ENCODE measurements around the gene GINS3.
"Not testable (repeated sequence)": the region's sequence is repeated elsewhere in the genome, so short reads cannot be mapped to it uniquely, and the experiment has no call there.

The GINS3 gene

GRCh38 chr16:58411336-58411735 is 19.1 kb downstream of the GINS3 start:
- Histone ChIP-seq H3K56ac (ENCODE audit: low read length) (no peak overlapping the region), H3K27me3 (ENCODE audit: insufficient read depth, low read length, poor library complexity) (no peaks in the 10 kb centered on the region), H3K18ac (ENCODE audit: low read length) (no peak overlapping the region), H3K4ac (ENCODE audit: low read depth, low read length) (no peak overlapping the region), H3K36me3 (ENCODE audit: control insufficient read depth, insufficient read depth, low read length) (no peaks in the 10 kb centered on the region), H4K8ac (ENCODE audit: low read depth, low read length) (no peak overlapping the region), H2BK5ac (ENCODE audit: low read length) (no peak overlapping the region), H3K23ac (ENCODE audit: low read length) (no peak overlapping the region), H3K4me1 (ENCODE audit: control insufficient read depth, low read depth, low read length) (no peaks in the 10 kb centered on the region), H3K9ac (ENCODE audit: low read length) (no peak overlapping the region), H3K79me1 (ENCODE audit: low read length) (no peaks in the 10 kb centered on the region), H3K4me3 (ENCODE audit: low read length) (no peak overlapping the region), H3K79me2 (ENCODE audit: control insufficient read depth, insufficient read depth, low read length) (no peaks in the 10 kb centered on the region), H2AK5ac (ENCODE audit: low read length) (no peak overlapping the region), H3K27ac (ENCODE audit: low read depth, low read length) (no peak overlapping the region), H3K4me2 (ENCODE audit: low read length) (no peak overlapping the region), H2BK15ac (replicated peaks; ENCODE audit: low read depth) (no peak overlapping the region), H2BK120ac (ENCODE audit: low read depth, low read length) (no peak overlapping the region), H4K5ac (ENCODE audit: low read length) (no peak overlapping the region)
- DNase-seq, result no peak
- no CpG with 5 or more reads among the region's 2 CpGs for WGBS (ENCODE audit: extremely low coverage, insufficient coverage, low lambda C conversion rate)

DNA sequence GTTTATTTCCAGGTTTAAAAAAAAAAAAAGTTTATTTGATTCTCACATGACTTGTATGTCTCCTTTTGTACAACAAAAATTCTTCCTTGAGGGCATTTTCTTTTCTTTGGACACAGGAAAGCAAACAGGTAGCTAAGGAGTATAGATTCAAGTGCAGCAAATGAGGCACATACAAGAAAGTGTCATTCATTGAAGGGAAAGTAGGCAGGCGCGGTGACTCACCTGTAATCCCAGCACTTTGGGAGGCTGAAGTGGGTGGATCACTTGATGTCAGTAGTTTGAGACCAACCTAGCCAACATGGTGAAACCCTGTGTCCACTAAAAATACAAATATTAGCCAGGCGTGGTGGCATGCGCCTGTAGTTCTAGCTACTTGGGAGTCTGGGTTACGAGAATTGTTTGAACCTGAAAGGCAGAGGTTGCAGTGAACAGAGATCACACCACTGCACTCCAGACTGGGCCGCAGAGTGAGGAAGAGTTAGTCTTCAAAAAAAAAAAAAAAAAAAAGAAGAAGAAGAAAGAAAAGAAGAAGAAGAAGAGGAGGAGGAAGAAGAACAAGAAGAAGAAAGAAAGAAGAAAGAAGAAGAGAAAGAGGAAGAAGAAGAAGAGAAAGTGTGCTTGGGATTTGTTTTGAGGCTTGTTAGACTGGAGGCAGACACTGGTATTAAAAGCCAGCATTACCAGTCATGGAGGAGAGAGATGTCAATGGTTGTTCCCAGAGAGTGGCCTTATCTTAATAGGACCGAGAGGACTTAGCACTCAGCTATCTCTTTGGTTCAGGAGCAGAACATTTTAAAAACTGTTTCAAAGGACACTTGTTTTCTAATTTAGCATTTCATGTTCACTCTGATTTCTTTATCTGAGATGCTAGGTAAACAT is 19.7 kb downstream of the GINS3 start:
- H3K56ac ChIP-seq (ENCODE audit: low read length), result no peak overlapping the region
- H2BK120ac ChIP-seq (ENCODE audit: low read depth, low read length), result no peak overlapping the region
- H3K23ac ChIP-seq (ENCODE audit: low read length), result no peak overlapping the region
- no peak overlapping the region for H3K4me3 ChIP-seq (ENCODE audit: low read length)
- H3K4me2 ChIP-seq (ENCODE audit: low read length), result no peak overlapping the region
- no CpG with 5 or more reads among the region's 7 CpGs for whole genome bisulfite sequencing (ENCODE audit: extremely low coverage, insufficient coverage, low lambda C conversion rate)
- no peak overlapping the region for H3K9ac ChIP-seq (ENCODE audit: low read length)
- H4K8ac ChIP-seq (ENCODE audit: low read depth, low read length), result no peak overlapping the region
- H3K36me3 ChIP-seq (ENCODE audit: control insufficient read depth, insufficient read depth, low read length), result no peaks in the 10 kb centered on the region
- no peak overlapping the region for H2AK5ac ChIP-seq (ENCODE audit: low read length)
- H3K18ac ChIP-seq (ENCODE audit: low read length), result no peak overlapping the region
- no peak overlapping the region for H4K5ac ChIP-seq (ENCODE audit: low read length)
- H3K79me1 ChIP-seq (ENCODE audit: low read length), result no peaks in the 10 kb centered on the region
- DNase-seq, result peak; percentile 30
- H2BK5ac ChIP-seq (ENCODE audit: low read length), result no peak overlapping the region
- H3K27me3 ChIP-seq (ENCODE audit: insufficient read depth, low read length, poor library complexity), result no peaks in the 10 kb centered on the region
- H3K4ac ChIP-seq (ENCODE audit: low read depth, low read length), result no peak overlapping the region
- H3K79me2 ChIP-seq (ENCODE audit: control insufficient read depth, insufficient read depth, low read length), result no peaks in the 10 kb centered on the region
- H3K4me1 ChIP-seq (ENCODE audit: control insufficient read depth, low read depth, low read length), result no peaks in the 10 kb centered on the region
- no peak overlapping the region for H2BK15ac ChIP-seq (replicated peaks; ENCODE audit: low read depth)
- H3K27ac ChIP-seq (ENCODE audit: low read depth, low read length), result no peak overlapping the region

DNA sequence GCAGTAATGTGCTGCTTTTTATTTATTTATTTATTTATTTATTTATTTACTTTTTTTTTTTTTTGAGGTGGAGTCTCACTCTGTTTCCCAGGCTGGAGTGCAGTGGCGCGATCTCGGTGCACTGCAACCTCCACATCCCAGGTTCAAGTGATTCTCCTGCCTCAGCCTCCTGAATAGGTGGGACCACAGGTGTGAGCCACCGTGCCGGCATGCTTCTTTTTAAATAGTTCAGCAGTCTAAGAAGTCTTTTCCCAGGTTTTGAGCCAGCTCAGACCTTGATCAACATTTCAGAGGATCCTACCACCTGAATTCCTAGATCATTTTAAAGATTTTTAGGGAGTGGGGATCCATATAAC is 20.3 kb downstream of the GINS3 start:
- not testable (repeated sequence) for H3K27ac ChIP-seq (ENCODE audit: low read depth, low read length); H3K4me2 ChIP-seq (ENCODE audit: low read length); H3K4ac ChIP-seq (ENCODE audit: low read depth, low read length); H3K4me3 ChIP-seq (ENCODE audit: low read length); H2BK120ac ChIP-seq (ENCODE audit: low read depth, low read length); H3K36me3 ChIP-seq (ENCODE audit: control insufficient read depth, insufficient read depth, low read length); H3K79me1 ChIP-seq (ENCODE audit: low read length); H4K5ac ChIP-seq (ENCODE audit: low read length); H3K4me1 ChIP-seq (ENCODE audit: control insufficient read depth, low read depth, low read length); H4K8ac ChIP-seq (ENCODE audit: low read depth, low read length); DNase-seq; H2BK15ac ChIP-seq (replicated peaks; ENCODE audit: low read depth); H2AK5ac ChIP-seq (ENCODE audit: low read length); H3K56ac ChIP-seq (ENCODE audit: low read length); H3K27me3 ChIP-seq (ENCODE audit: insufficient read depth, low read length, poor library complexity); H3K23ac ChIP-seq (ENCODE audit: low read length); H2BK5ac ChIP-seq (ENCODE audit: low read length); H3K79me2 ChIP-seq (ENCODE audit: control insufficient read depth, insufficient read depth, low read length); H3K9ac ChIP-seq (ENCODE audit: low read length); H3K18ac ChIP-seq (ENCODE audit: low read length)
- no CpG with 5 or more reads among the region's 5 CpGs for WGBS (ENCODE audit: extremely low coverage, insufficient coverage, low lambda C conversion rate)

DNA sequence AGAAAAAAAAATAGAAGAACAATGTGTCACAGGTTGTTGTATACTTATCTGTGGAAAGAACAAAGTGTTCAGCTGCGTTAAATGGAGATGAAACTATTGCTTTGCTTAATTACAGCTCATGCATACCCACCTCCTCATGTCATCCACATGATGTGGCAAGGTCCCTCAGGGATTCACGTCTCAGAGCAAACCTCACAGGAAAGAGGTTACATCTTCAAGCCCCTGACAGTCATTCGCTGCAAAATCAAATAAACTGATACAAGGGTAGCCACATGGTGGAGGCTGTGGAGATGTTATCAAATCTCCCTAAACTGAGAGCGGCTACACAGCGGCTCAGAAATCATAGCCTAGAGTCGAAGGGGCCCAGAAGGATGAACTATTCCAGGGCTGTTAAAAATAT is 21.1 kb downstream of the GINS3 start:
- H3K4me2 ChIP-seq (ENCODE audit: low read length), result no peak overlapping the region
- no peak overlapping the region for H3K56ac ChIP-seq (ENCODE audit: low read length)
- no peak overlapping the region for H2BK15ac ChIP-seq (replicated peaks; ENCODE audit: low read depth)
- no peaks in the 10 kb centered on the region for H3K79me1 ChIP-seq (ENCODE audit: low read length)
- H3K79me2 ChIP-seq (ENCODE audit: control insufficient read depth, insufficient read depth, low read length), result no peaks in the 10 kb centered on the region
- H3K23ac ChIP-seq (ENCODE audit: low read length), result no peak overlapping the region
- H3K9ac ChIP-seq (ENCODE audit: low read length), result no peak overlapping the region
- no peak overlapping the region for H2AK5ac ChIP-seq (ENCODE audit: low read length)
- H3K4ac ChIP-seq (ENCODE audit: low read depth, low read length), result no peak overlapping the region
- no peaks in the 10 kb centered on the region for H3K4me1 ChIP-seq (ENCODE audit: control insufficient read depth, low read depth, low read length)
- no peak overlapping the region for H3K4me3 ChIP-seq (ENCODE audit: low read length)
- no peak overlapping the region for H4K8ac ChIP-seq (ENCODE audit: low read depth, low read length)
- H4K5ac ChIP-seq (ENCODE audit: low read length), result no peak overlapping the region
- H3K27me3 ChIP-seq (ENCODE audit: insufficient read depth, low read length, poor library complexity), result no peaks in the 10 kb centered on the region
- no peak for DNase-seq
- H3K18ac ChIP-seq (ENCODE audit: low read length), result no peak overlapping the region
- H3K27ac ChIP-seq (ENCODE audit: low read depth, low read length), result no peak overlapping the region
- H2BK120ac ChIP-seq (ENCODE audit: low read depth, low read length), result no peak overlapping the region
- no peaks in the 10 kb centered on the region for H3K36me3 ChIP-seq (ENCODE audit: control insufficient read depth, insufficient read depth, low read length)
- WGBS (ENCODE audit: extremely low coverage, insufficient coverage, low lambda C conversion rate), result no CpG with 5 or more reads among the region's 6 CpGs
- H2BK5ac ChIP-seq (ENCODE audit: low read length), result no peak overlapping the region

DNA sequence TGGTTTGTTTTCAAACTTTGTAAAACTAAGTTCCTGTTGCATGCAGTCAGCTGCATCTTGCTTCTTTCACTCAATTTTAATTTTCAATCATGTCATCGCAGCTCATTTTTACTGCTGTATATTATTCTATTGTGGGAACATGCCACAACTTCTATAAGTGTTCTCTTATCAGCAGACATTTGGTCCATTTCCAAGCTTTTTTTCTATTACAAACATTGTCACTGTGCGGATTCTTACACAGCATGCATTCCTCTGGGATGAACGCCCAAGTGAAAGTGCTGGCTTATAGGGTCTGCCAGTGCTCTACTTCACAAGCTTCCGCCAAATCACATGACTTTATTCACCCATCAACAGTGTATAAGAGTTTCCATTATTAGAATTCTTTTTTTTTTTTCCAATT is 22.7 kb downstream of the GINS3 start:
- Histone ChIP-seq H4K5ac (ENCODE audit: low read length) (no peak overlapping the region), H3K27ac (ENCODE audit: low read depth, low read length) (no peak overlapping the region), H3K18ac (ENCODE audit: low read length) (no peak overlapping the region), H3K56ac (ENCODE audit: low read length) (no peak overlapping the region), H2BK120ac (ENCODE audit: low read depth, low read length) (no peak overlapping the region), H3K36me3 (ENCODE audit: control insufficient read depth, insufficient read depth, low read length) (no peaks in the 10 kb centered on the region), H3K4me1 (ENCODE audit: control insufficient read depth, low read depth, low read length) (peaks cover 3% of the 10 kb centered on the region), H3K4me2 (ENCODE audit: low read length) (no peak overlapping the region), H2AK5ac (ENCODE audit: low read length) (no peak overlapping the region), H3K4me3 (ENCODE audit: low read length) (no peak overlapping the region), H3K4ac (ENCODE audit: low read depth, low read length) (no peak overlapping the region), H3K27me3 (ENCODE audit: insufficient read depth, low read length, poor library complexity) (no peaks in the 10 kb centered on the region), H3K9ac (ENCODE audit: low read length) (no peak overlapping the region), H4K8ac (ENCODE audit: low read depth, low read length) (no peak overlapping the region), H3K79me1 (ENCODE audit: low read length) (no peaks in the 10 kb centered on the region), H3K23ac (ENCODE audit: low read length) (no peak overlapping the region), H2BK5ac (ENCODE audit: low read length) (no peak overlapping the region), H2BK15ac (replicated peaks; ENCODE audit: low read depth) (no peak overlapping the region), H3K79me2 (ENCODE audit: control insufficient read depth, insufficient read depth, low read length) (no peaks in the 10 kb centered on the region)
- no peak for DNase-seq
- WGBS (ENCODE audit: extremely low coverage, insufficient coverage, low lambda C conversion rate), result no CpG with 5 or more reads among the region's 4 CpGs

DNA sequence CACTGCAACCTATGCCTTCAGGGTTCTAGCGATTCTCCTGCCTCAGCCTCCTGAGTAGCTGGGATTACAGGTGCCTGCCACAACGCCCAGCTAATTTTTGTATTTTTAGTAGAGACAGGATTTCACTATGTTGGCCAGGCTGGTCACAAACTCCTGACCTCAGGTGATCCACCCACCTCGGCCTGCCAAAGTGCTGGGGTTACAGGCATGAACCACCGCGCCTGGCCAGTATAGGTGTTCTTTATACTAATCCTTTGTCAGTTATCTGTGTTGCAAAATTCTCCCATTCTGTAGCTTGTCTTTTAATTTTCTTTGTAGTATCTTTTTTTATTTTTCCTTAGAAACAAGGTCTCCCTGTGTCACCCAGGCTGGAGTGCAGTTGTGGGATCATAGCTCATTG is 23.7 kb downstream of the GINS3 start:
- H3K79me1 ChIP-seq (ENCODE audit: low read length); H3K4me3 ChIP-seq (ENCODE audit: low read length); H3K36me3 ChIP-seq (ENCODE audit: control insufficient read depth, insufficient read depth, low read length); H2BK120ac ChIP-seq (ENCODE audit: low read depth, low read length); H3K27me3 ChIP-seq (ENCODE audit: insufficient read depth, low read length, poor library complexity); H3K9ac ChIP-seq (ENCODE audit: low read length); H3K4me1 ChIP-seq (ENCODE audit: control insufficient read depth, low read depth, low read length); H3K79me2 ChIP-seq (ENCODE audit: control insufficient read depth, insufficient read depth, low read length); H2BK5ac ChIP-seq (ENCODE audit: low read length); H2AK5ac ChIP-seq (ENCODE audit: low read length); H3K27ac ChIP-seq (ENCODE audit: low read depth, low read length); H4K5ac ChIP-seq (ENCODE audit: low read length); H4K8ac ChIP-seq (ENCODE audit: low read depth, low read length); H3K56ac ChIP-seq (ENCODE audit: low read length); H3K4me2 ChIP-seq (ENCODE audit: low read length); DNase-seq; H2BK15ac ChIP-seq (replicated peaks; ENCODE audit: low read depth); H3K23ac ChIP-seq (ENCODE audit: low read length); H3K4ac ChIP-seq (ENCODE audit: low read depth, low read length); H3K18ac ChIP-seq (ENCODE audit: low read length): not testable (repeated sequence)
- no CpG with 5 or more reads among the region's 5 CpGs for WGBS (ENCODE audit: extremely low coverage, insufficient coverage, low lambda C conversion rate)

Measured in mesendoderm (in vitro differentiated cells).